SH-SY5Y (cell line): Measurements from ENCODE around the gene CKS1B.

Source experiments
- GATA2 ChIP-seq: IDR thresholded peaks from 2 replicates; pipeline ENCODE4 v1.6.1; 2011; ENCODE audit warnings: mild to moderate bottlenecking, low read depth, low read length
- GATA3 ChIP-seq: IDR thresholded peaks from 2 replicates; pipeline ENCODE4 v1.6.1; 2011; ENCODE audit warnings: low read depth, mild to moderate bottlenecking, low read length, moderate library complexity

DNA sequence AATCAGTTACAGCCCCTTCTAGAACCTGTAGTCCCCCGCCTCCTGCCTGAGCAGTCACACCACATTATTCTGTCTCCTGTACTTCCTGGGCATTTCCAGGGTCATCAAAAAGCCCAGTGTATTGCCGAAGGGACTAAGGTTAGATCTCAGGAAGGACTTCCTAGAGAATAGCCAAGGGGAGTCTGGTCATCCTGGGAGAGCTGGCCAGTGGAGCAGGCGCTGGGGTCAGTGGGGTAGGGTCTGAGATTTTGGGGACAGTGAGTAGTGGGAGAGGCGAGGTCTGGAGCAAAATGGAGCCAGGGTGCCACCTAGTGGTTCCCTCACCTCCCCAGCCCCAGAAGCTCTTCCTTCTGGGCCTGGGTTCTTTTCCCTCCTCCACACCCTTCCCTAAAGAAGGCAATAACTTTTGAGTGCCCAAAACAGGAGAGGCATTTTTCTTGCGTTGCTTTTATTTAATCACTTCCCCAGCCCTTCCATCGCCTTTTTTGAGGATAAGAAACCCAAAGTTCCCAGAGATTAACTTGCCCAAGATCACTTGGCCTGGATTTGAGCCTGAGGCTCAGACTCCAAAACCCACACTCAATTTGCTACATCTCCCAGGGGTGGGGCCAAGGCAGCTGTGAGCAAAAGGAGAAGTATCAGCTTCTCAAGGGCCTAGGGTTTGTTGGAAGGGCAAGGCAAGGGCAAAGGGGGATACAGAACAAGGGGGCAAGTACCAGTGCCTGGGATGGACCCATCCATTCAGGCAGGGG is 30.7 kb upstream of the CKS1B start:
- TF ChIP-seq GATA3 (no peak), GATA2 (no peak)
